Bronchial epithelial cell (primary cell): Measurements from ENCODE around the gene CCDC159. TPM values are rescaled to one million over a fixed set of nuclear protein-coding genes. Genes with fewer than 3 reads are reported as not detected.
"Not testable (repeated sequence)": the region's sequence is repeated elsewhere in the genome, so short reads cannot be mapped to it uniquely, and the experiment has no call there.

Source experiments
- DNase-seq: peaks from one replicate; pipeline ENCODE4 v3.0.0-alpha.2; 2010; ENCODE audit warnings: low read depth
- FAIRE-seq: peaks from 2 replicates; lab custom pipeline; 2011; peaks lifted over from hg19 to GRCh38; lab: Jason Lieb, UNC
- H3K27me3 ChIP-seq: 2 replicates; pipeline ENCODE4 v1.5.1; 2011; ENCODE audit warnings: low read length; ENCODE audit not compliant: control insufficient read depth, insufficient read depth
- H3K36me3 ChIP-seq: 2 replicates; pipeline ENCODE4 v1.5.1; 2011; ENCODE audit warnings: low read length; ENCODE audit not compliant: control insufficient read depth, insufficient read depth
- H3K4me3 ChIP-seq: 2 replicates; pipeline ENCODE4 v1.5.1; 2011; ENCODE audit warnings: mild to moderate bottlenecking, low read depth, low read length, control low read depth
- total RNA-seq: library from RNA; depleted of rRNA; stranded (reverse); fragments of >200 nt; gene quantifications from 2 replicates; pipeline ENCODE4 v1.2.1, GENCODE V29; 2014
- TF ChIP-seq, protein P1 (sequence below): IDR thresholded peaks from 2 replicates; pipeline ENCODE4 v1.5.1; 2011; ENCODE audit warnings: mild to moderate bottlenecking, moderate library complexity, low read length, control low read depth, inconsistent platforms; ENCODE audit not compliant: insufficient read depth, severe bottlenecking

CCDC159 gene
- total RNA-seq, 1 donor from 2014 or later: 7.9 TPM

DNA sequence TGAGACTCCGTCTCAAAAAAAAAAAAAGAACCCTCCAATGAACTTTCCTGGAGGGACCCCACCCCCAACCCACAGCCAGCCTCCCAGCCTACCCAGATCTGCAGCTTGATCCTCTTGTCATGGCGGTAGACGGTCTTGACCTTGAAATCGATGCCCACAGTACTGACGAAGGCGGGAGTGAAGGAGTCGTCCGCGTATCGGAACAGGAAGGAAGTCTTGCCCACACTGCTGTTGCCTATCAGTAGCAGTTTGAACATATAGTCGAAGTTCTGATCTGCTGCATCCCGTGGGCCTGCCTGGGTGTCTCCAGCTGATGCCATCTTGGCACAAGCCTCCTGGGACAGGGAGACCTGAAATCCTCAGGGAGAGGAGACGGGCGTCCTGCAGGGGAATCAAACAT, 9.2 kb upstream of the CCDC159 start:
- TF ChIP-seq, protein P1, sequence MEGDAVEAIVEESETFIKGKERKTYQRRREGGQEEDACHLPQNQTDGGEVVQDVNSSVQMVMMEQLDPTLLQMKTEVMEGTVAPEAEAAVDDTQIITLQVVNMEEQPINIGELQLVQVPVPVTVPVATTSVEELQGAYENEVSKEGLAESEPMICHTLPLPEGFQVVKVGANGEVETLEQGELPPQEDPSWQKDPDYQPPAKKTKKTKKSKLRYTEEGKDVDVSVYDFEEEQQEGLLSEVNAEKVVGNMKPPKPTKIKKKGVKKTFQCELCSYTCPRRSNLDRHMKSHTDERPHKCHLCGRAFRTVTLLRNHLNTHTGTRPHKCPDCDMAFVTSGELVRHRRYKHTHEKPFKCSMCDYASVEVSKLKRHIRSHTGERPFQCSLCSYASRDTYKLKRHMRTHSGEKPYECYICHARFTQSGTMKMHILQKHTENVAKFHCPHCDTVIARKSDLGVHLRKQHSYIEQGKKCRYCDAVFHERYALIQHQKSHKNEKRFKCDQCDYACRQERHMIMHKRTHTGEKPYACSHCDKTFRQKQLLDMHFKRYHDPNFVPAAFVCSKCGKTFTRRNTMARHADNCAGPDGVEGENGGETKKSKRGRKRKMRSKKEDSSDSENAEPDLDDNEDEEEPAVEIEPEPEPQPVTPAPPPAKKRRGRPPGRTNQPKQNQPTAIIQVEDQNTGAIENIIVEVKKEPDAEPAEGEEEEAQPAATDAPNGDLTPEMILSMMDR: no peak
- H3K36me3 ChIP-seq: peaks cover 36% of the 10 kb centered on the region
- FAIRE-seq: no peak
- DNase-seq: no peak
- H3K4me3 ChIP-seq: no peak overlapping the region
- no peaks in the 10 kb centered on the region for H3K27me3 ChIP-seq

DNA sequence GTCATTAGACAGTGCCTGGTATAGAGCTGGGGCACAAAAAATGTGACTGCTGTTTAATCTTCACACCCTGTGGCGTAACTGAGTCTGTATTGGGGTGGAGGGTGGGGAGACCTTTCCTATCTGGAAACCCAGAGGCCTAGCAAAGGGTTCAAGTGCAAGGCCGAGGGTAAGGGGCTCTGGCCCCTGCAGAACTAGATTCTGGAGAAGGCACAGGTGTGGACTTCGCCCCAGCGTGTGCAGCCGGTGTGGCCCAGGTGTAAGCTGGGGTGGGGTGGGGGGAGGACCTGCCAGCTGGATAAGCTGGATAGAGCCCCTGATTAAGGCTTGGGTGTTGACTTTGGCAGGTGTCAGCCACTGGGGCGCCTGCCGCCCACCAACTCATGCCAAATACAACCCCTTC, 8.2 kb upstream of the CCDC159 start:
- DNase-seq (no peak), FAIRE-seq (no peak)
- no peaks in the 10 kb centered on the region for H3K27me3 ChIP-seq
- H3K4me3 ChIP-seq: peak overlapping the region; percentile 72
- TF ChIP-seq, protein P1: no peak
- H3K36me3 ChIP-seq: peaks cover 32% of the 10 kb centered on the region

DNA sequence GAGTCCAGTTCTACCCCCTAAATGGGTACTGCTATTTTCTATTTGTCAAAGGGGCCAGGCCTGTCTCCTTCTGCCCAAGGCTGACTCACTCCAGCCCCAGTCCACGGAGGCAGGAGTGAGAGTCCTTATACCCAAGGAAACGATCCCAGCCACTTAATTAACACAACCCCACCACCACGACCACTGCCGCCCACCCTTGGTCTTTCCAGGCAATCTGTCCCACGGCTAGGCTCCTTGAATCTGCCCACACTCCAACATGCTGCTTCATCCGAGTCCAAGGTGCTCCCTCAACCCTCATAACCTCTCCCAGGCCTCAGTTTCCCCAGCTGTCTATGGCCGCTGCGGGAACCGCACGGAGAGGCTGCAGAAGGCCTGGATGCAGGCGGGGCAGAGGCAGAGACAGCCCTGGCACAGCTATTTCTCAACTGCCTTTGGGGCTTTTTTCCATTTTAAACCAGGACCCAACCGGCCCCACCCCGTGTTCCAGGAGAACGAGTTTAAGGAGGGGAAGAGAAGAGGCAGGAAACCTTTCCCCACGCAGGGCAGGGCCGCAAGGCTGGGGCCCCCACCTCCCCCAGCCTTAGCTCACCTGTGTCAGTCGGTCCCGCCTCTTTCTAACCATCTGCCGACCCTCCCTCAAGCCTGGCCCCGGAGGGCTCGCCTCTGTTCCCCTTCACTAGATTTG, 7.6 kb upstream of the CCDC159 start:
- peak; percentile 49 for DNase-seq
- peak overlapping the region; percentile 72 for H3K4me3 ChIP-seq
- FAIRE-seq: no peak
- TF ChIP-seq, protein P1: no peak
- no peaks in the 10 kb centered on the region for H3K27me3 ChIP-seq
- H3K36me3 ChIP-seq: peaks cover 30% of the 10 kb centered on the region

DNA sequence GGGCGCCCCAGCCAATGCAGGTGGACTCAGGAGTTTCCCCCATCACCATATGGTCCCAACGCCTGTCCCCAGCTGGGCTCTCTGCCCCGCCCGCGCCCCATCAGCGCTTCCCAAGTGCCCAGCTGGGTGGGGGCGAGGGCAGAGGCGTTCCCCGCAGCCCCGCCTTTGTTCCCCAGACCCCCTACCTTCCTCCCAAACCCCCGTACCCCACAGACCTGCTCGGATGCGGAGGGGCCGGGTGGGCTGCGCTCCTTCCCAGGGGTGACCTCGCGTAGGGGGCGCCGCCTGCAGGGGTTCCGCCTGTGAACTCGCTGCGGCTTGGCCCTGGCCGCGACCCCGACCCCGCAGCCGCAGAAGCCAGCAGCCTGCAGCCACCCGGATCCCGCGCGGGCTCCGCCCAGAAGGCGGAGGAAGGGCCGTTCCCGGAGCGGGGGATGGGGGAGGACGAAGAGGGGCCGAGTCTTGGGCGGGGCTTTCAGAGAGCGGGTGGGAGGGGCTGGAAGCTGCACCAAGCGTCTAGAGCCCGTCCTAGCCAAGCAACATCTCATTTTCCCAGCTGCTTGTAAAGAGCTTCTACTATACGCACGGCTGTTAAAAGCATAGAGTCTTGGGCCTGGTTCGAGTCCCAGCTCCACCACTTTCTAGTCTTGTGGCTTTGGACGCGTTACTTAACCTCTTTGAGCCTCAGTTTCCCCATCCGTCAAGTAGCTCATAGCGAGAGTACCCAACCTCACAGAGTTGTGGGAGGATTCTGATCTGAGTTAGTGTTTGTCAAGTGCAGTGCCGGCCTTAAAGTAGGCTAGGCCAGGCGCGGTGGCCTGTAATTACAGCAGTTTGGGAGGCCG, 6.8 kb upstream of the CCDC159 start, which contains the start of gene RAB3D:
TSS of gene RAB3D (minus strand) at position 404 of the 845 bp plus-strand sequence. CDS start 2,258 bp downstream, outside the sequence.
- Histone ChIP-seq H3K4me3 (peak within 1 kb of the TSS; percentile 72), H3K27me3 (no peaks in the 10 kb centered on the region), H3K36me3 (peaks cover 23% of the 10 kb centered on the region)
- FAIRE-seq (no peak), DNase-seq (peak; percentile 72)
- TF ChIP-seq, protein P1: no peak

DNA sequence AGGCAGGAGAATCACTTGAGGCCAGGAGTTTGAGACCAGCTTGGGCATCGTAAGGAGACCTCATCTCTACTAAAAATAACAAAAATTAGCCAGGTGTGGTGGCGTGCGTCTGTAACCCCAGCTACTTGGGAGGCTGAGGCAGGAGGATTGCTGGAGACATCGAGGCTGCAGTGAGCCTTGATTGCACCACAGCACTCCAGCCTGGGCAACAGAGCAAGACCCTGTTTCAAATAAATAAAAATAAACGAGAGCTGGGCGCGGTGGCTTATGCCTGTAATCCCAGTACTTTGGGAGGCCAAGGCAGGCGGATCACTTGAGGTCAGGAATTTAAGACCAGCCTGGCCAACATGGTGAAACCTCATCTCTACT, 6.2 kb upstream of the CCDC159 start:
- FAIRE-seq, H3K4me3 ChIP-seq, H3K27me3 ChIP-seq, DNase-seq: not testable (repeated sequence)
- peaks cover 21% of the 10 kb centered on the region for H3K36me3 ChIP-seq

DNA sequence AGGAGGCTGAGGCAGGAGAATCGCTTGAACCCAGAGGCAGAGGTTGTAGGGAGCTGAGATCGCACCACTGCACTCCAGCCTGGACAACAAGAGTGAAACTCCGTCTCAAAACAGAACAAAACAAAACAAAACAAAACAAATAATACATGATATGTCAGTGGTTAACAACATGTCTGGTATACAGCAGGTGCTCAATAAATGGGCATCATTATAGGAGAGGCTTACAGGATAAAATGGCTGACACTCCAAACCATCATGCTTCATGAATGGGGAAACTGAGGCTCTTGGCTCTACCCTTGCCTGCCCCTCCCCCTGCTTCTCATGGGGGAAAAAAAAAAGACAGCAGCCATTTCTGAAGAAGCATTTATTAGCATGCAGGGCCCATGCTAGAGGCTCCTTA, 3.9 kb upstream of the CCDC159 start:
- peaks cover 3% of the 10 kb centered on the region for H3K36me3 ChIP-seq
- TF ChIP-seq, protein P1: no peak
- FAIRE-seq: no peak
- DNase-seq: no peak
- H3K4me3 ChIP-seq: no peak overlapping the region
- no peaks in the 10 kb centered on the region for H3K27me3 ChIP-seq
